WERI-Rb-1 (cell line): Measurements from ENCODE around the gene ASB18.

Experiments used
- DNase-seq: peaks from one replicate; pipeline ENCODE4 v3.0.0-alpha.2; 2020
- H3K27ac ChIP-seq: fragments of 250-450 bp; sonication (Bioruptor Pico); 2 replicates; pipeline ENCODE4 v1.5.1; 2020; ENCODE audit warnings: mild to moderate bottlenecking, moderate library complexity
- H3K27me3 ChIP-seq: fragments of 250-450 bp; sonication (Bioruptor Pico); 2 replicates; pipeline ENCODE4 v1.5.1; 2021; ENCODE audit warnings: mild to moderate bottlenecking, low read depth, moderate library complexity; ENCODE audit not compliant: insufficient read depth, severe bottlenecking
- H3K36me3 ChIP-seq: fragments of 250-450 bp; sonication (Bioruptor Pico); 2 replicates; pipeline ENCODE4 v1.5.1; 2020; ENCODE audit warnings: mild to moderate bottlenecking, moderate library complexity
- H3K4me3 ChIP-seq: 2 replicates; pipeline ENCODE4 v1.5.1; 2011; ENCODE audit warnings: low read depth, mild to moderate bottlenecking, control low read depth, low read length
- H3K9me3 ChIP-seq: fragments of 250-450 bp; sonication (Bioruptor Pico); 2 replicates; pipeline ENCODE4 v1.5.1; 2021; ENCODE audit warnings: mild to moderate bottlenecking, moderate library complexity; ENCODE audit not compliant: severe bottlenecking
- TF ChIP-seq, protein P1 (sequence below): IDR thresholded peaks from 2 replicates; pipeline ENCODE4 v1.5.1; 2011; ENCODE audit warnings: low read depth, mild to moderate bottlenecking, control low read depth, inconsistent platforms, low read length

ASB18 gene

GRCh38 chr2:236254674-236255073 is 9.5 kb downstream of the ASB18 start:
- no peak for DNase-seq
- TF ChIP-seq, protein P1, sequence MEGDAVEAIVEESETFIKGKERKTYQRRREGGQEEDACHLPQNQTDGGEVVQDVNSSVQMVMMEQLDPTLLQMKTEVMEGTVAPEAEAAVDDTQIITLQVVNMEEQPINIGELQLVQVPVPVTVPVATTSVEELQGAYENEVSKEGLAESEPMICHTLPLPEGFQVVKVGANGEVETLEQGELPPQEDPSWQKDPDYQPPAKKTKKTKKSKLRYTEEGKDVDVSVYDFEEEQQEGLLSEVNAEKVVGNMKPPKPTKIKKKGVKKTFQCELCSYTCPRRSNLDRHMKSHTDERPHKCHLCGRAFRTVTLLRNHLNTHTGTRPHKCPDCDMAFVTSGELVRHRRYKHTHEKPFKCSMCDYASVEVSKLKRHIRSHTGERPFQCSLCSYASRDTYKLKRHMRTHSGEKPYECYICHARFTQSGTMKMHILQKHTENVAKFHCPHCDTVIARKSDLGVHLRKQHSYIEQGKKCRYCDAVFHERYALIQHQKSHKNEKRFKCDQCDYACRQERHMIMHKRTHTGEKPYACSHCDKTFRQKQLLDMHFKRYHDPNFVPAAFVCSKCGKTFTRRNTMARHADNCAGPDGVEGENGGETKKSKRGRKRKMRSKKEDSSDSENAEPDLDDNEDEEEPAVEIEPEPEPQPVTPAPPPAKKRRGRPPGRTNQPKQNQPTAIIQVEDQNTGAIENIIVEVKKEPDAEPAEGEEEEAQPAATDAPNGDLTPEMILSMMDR: no peak

GRCh38 chr2:236254001-236254400 is 10.2 kb downstream of the ASB18 start:
- Histone ChIP-seq H3K9me3 (no peaks in the 10 kb centered on the region), H3K27me3 (peaks cover 58% of the 10 kb centered on the region), H3K36me3 (no peaks in the 10 kb centered on the region), H3K27ac (no peak overlapping the region), H3K4me3 (no peak overlapping the region)
- DNase-seq: no peak
- TF ChIP-seq, protein P1: no peak

More at GRCh38 chr2:236254674-236255073, 9.5 kb downstream of the ASB18 start:
- Histone ChIP-seq H3K9me3 (no peaks in the 10 kb centered on the region), H3K27ac (no peak overlapping the region), H3K4me3 (no peak overlapping the region), H3K36me3 (no peaks in the 10 kb centered on the region), H3K27me3 (peaks cover 59% of the 10 kb centered on the region)

DNA sequence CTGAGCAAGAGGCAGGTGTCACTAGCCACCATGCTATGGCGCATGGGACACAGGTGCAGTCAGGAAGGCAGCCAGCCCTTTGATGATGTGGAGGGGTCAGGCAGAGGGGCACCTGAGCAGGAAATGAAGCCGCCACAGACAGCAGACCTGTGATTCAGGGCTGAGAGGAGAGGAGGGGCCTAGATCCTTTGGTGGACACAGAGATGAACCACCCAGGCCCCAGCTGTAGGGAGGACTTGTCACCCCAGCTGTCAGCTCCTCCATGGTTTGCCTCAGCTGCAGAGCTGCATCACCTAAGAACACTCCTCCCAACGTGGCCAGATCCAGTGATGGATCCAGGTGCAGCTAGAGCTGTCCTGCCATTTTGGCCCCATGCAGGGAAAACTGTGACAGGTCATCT is 11.6 kb downstream of the ASB18 start:
- Histone ChIP-seq H3K9me3 (no peaks in the 10 kb centered on the region), H3K27me3 (peaks cover 61% of the 10 kb centered on the region), H3K36me3 (no peaks in the 10 kb centered on the region), H3K27ac (no peak overlapping the region), H3K4me3 (no peak overlapping the region)
- TF ChIP-seq, protein P1: no peak
- no peak for DNase-seq

DNA sequence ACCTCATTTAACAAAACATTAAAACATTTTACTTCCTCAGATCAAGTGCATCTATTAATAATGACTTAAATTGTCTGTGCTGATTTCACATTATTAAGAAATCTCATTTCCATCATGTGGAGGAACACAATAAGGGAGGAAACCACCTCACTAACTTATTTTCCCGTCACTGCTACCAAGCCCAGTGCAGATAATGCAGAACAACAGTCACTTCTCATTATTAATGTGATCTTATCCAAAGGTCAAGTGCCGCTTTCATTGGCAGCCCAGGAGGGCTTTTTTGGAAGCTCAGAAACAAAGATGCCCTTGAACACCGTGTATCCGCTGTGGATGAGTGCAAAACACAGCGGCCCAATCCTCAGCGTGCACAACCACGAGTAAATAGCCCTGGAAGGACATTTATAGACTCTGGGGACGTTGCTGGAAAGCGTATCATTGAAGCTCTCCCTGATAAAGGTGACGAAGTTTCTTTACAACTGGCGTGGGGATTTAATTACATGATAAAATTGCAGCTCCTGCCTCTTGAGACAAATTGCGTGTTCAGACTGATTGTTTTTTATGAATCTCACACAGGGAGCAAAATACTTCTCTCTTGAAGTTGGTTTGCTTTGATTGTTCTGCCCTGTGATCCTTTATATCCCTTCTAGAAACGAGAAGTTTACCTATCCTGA is 13.2 kb downstream of the ASB18 start:
- TF ChIP-seq, protein P1: no peak
- H3K27me3 ChIP-seq: peaks cover 60% of the 10 kb centered on the region
- no peak for DNase-seq
- H3K27ac ChIP-seq: no peak overlapping the region
- H3K36me3 ChIP-seq: no peaks in the 10 kb centered on the region
- no peak overlapping the region for H3K4me3 ChIP-seq
- H3K9me3 ChIP-seq: no peaks in the 10 kb centered on the region

GRCh38 chr2:236250286-236250685 is 13.9 kb downstream of the ASB18 start:
- Histone ChIP-seq H3K36me3 (no peaks in the 10 kb centered on the region), H3K27ac (no peak overlapping the region), H3K9me3 (no peaks in the 10 kb centered on the region), H3K4me3 (no peak overlapping the region), H3K27me3 (peaks cover 57% of the 10 kb centered on the region)
- TF ChIP-seq, protein P1: no peak
- no peak for DNase-seq

DNA sequence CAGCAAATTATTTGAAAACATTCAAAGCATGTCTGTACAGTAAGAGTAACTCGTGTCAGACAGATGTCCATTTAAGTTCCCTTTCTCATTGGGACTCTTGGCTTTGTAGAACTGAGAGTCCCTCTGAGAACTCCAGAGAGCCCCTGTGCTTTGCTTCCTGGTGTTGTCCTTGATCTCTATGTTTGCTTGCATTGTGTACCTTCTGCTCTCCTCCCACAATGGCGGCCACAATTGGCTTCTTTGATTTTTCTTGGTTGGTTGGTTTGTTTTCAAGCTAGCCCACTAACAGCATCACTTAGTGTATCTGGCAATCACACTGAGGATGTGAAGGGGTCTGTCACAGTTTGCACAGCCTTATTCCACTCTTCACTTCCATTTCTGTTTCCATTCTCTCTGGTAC is 15.1 kb downstream of the ASB18 start:
- H3K27me3 ChIP-seq: peaks cover 55% of the 10 kb centered on the region
- H3K4me3 ChIP-seq: no peak overlapping the region
- no peak for DNase-seq
- H3K27ac ChIP-seq: no peak overlapping the region
- H3K9me3 ChIP-seq: no peaks in the 10 kb centered on the region
- H3K36me3 ChIP-seq: no peaks in the 10 kb centered on the region
- TF ChIP-seq, protein P1: no peak
